Progenitor cell of endocrine pancreas (in vitro differentiated cells): Measurements from ENCODE around the gene PLCH1. TPM values are rescaled to one million over a fixed set of nuclear protein-coding genes. Genes with fewer than 3 reads are reported as not detected.

ENCODE experiments used
- DNase-seq: peaks from one replicate; pipeline ENCODE4 v3.0.0; 2021; ENCODE audit warnings: low spot score; ENCODE audit not compliant: unreplicated experiment
- H3K27ac Mint-ChIP-seq: 2 replicates; pipeline ENCODE4 v1.8.0; 2021; ENCODE audit warnings: mild to moderate bottlenecking, moderate library complexity, mixed read lengths
- H3K27me3 Mint-ChIP-seq: 2 replicates; pipeline ENCODE4 v1.8.0; 2021; ENCODE audit warnings: mixed read lengths
- H3K36me3 Mint-ChIP-seq: 2 replicates; pipeline ENCODE4 v1.8.0; 2022; ENCODE audit warnings: mixed read lengths; ENCODE audit not compliant: insufficient read depth
- H3K4me1 Mint-ChIP-seq: 2 replicates; pipeline ENCODE4 v1.8.0; 2021; ENCODE audit warnings: low read depth, mixed read lengths
- H3K4me3 Mint-ChIP-seq: 2 replicates; pipeline ENCODE4 v1.8.0; 2021; ENCODE audit warnings: low read depth, mild to moderate bottlenecking, moderate library complexity, mixed read lengths
- H3K9me3 Mint-ChIP-seq: 2 replicates; pipeline ENCODE4 v1.8.0; 2021; ENCODE audit warnings: low read depth, mixed read lengths
- total RNA-seq: library from RNA; stranded (reverse); gene quantifications from 2 replicates; pipeline ENCODE4 v1.2.1, GENCODE V29; 2021
- TF ChIP-seq, protein P1 (sequence below): fragments of 200-600 bp; sonication (generic); IDR thresholded peaks from one replicate; pipeline ENCODE4 v1.5.0; 2021; ENCODE audit warnings: antibody characterized with exemption, mild to moderate bottlenecking; ENCODE audit not compliant: unreplicated experiment

PLCH1 gene
- total RNA-seq, 1 donor from 2014 or later: 14.2 TPM

GRCh38 chr3:155465664-155466063 is 279.2 kb downstream of the PLCH1 start:
- H3K27me3 Mint-ChIP-seq: no peaks in the 10 kb centered on the region
- H3K4me1 Mint-ChIP-seq: no peaks in the 10 kb centered on the region
- no peak overlapping the region for H3K27ac Mint-ChIP-seq
- peaks cover 10% of the 10 kb centered on the region for H3K36me3 Mint-ChIP-seq
- TF ChIP-seq, protein P1, sequence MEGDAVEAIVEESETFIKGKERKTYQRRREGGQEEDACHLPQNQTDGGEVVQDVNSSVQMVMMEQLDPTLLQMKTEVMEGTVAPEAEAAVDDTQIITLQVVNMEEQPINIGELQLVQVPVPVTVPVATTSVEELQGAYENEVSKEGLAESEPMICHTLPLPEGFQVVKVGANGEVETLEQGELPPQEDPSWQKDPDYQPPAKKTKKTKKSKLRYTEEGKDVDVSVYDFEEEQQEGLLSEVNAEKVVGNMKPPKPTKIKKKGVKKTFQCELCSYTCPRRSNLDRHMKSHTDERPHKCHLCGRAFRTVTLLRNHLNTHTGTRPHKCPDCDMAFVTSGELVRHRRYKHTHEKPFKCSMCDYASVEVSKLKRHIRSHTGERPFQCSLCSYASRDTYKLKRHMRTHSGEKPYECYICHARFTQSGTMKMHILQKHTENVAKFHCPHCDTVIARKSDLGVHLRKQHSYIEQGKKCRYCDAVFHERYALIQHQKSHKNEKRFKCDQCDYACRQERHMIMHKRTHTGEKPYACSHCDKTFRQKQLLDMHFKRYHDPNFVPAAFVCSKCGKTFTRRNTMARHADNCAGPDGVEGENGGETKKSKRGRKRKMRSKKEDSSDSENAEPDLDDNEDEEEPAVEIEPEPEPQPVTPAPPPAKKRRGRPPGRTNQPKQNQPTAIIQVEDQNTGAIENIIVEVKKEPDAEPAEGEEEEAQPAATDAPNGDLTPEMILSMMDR: no peak
- H3K4me3 Mint-ChIP-seq: no peak overlapping the region
- peaks cover 15% of the 10 kb centered on the region for H3K9me3 Mint-ChIP-seq
- no peak for DNase-seq

- Mint-ChIP-seq H3K36me3 (peaks cover 4% of the 10 kb centered on the region), H3K9me3 (peaks cover 4% of the 10 kb centered on the region), H3K27ac (no peak overlapping the region), H3K27me3 (no peaks in the 10 kb centered on the region), H3K4me3 (no peak overlapping the region), H3K4me1 (no peaks in the 10 kb centered on the region)
- no peak for DNase-seq
- TF ChIP-seq, protein P1: no peak
These were observed 282.2 kb downstream of the PLCH1 start for GRCh38 chr3:155462672-155463071.

GRCh38 chr3:155457591-155457990 is 287.3 kb downstream of the PLCH1 start:
- Mint-ChIP-seq H3K27me3 (no peaks in the 10 kb centered on the region), H3K4me1 (no peaks in the 10 kb centered on the region), H3K36me3 (no peaks in the 10 kb centered on the region), H3K9me3 (no peaks in the 10 kb centered on the region), H3K4me3 (no peak overlapping the region), H3K27ac (no peak overlapping the region)
- TF ChIP-seq, protein P1: no peak
- no peak for DNase-seq

- H3K27me3 Mint-ChIP-seq: no peaks in the 10 kb centered on the region
- H3K4me3 Mint-ChIP-seq: no peak overlapping the region
- TF ChIP-seq, protein P1: no peak
- no peaks in the 10 kb centered on the region for H3K4me1 Mint-ChIP-seq
- no peak for DNase-seq
- no peak overlapping the region for H3K27ac Mint-ChIP-seq
- no peaks in the 10 kb centered on the region for H3K36me3 Mint-ChIP-seq
- no peaks in the 10 kb centered on the region for H3K9me3 Mint-ChIP-seq
These were observed 289.1 kb downstream of the PLCH1 start for GRCh38 chr3:155455765-155456164.

DNA sequence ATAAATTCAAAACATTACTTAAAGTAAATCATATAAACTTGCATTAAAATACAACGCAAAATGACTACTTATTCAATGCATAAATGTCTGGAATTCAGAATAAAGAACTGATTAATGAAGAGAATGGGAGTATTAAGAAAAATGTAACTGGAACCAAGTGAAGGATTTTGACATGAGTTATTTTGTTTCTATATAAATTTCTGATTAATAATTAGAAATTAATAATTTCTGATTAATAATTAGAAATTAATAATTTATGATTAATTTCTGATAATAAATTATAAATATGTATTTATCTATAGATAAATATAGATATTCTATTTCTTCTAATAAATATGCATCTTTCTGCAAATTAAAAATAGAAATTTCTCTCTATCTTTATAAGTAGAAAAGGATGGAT is 291.4 kb downstream of the PLCH1 start:
- DNase-seq: no peak
- Mint-ChIP-seq H3K36me3 (no peaks in the 10 kb centered on the region), H3K4me3 (no peak overlapping the region), H3K4me1 (peaks cover 3% of the 10 kb centered on the region), H3K27me3 (no peaks in the 10 kb centered on the region), H3K9me3 (no peaks in the 10 kb centered on the region), H3K27ac (no peak overlapping the region)
- TF ChIP-seq, protein P1: no peak
